A549 (cell line): ENCODE measurements around the gene TNPO3. TPM values are rescaled to one million over a fixed set of nuclear protein-coding genes. Genes with fewer than 3 reads are reported as not detected.

ENCODE experiments used
- ATAC-seq, 2 experiments: fragments of 200-7000 bp in 1 of 2; fragments of >200 bp in 1 of 2; cut with Nextera tagmentation in 1 of 2; cut with Tn5 transposase in 1 of 2; 3 replicates each; pipeline versions ENCODE4 v1.8.0 to v1.9.1; 2018 to 2020; ENCODE audit warnings: mild to moderate bottlenecking in 1 of 2, moderate library complexity in 1 of 2
- CTCF ChIA-PET: fragments of 300-600 bp; sonication (Branson Sonifier 250); formaldehyde crosslinking; extraction: SDS; loops from one replicate; lab custom pipeline; 2021; ENCODE audit warnings: antibody characterized with exemption, inconsistent platforms; lab: Yijun Ruan, JAX
- POLR2A ChIA-PET: fragments of 350-600 bp; formaldehyde crosslinking; extraction: SDS; loops from one replicate; lab custom pipeline; 2021; ENCODE audit warnings: antibody characterized with exemption, inconsistent platforms; lab: Yijun Ruan, JAX
- DNase-seq, 2 experiments: peaks; one replicate each; pipeline versions ENCODE4 v3.0.0 to v3.0.0-alpha.2; 2011 to 2016; ENCODE audit warnings: low read depth in 1 of 2, low spot score in 1 of 2
- FAIRE-seq: peaks from 2 replicates; lab custom pipeline; 2011; peaks lifted over from hg19 to GRCh38; lab: Jason Lieb, UNC
- H3K27ac ChIP-seq, 2 experiments: fragments of >200 bp; sonication (Bioruptor Twin); formaldehyde crosslinking; 3 replicates each; pipeline ENCODE4 v1.5.1; 2016 to 2017
- H3K4me1 ChIP-seq: fragments of >200 bp; sonication (Bioruptor Twin); formaldehyde crosslinking; 3 replicates; pipeline ENCODE4 v1.6.1; 2016
- H3K4me2 ChIP-seq: fragments of >200 bp; sonication (Bioruptor Twin); formaldehyde crosslinking; 3 replicates; pipeline ENCODE4 v1.6.1; 2016
- H3K4me3 ChIP-seq: fragments of >200 bp; sonication (Bioruptor Twin); formaldehyde crosslinking; 3 replicates; pipeline ENCODE4 v1.5.1; 2016
- H3K9me3 ChIP-seq: fragments of >200 bp; sonication (Bioruptor Twin); formaldehyde crosslinking; 3 replicates; pipeline ENCODE4 v1.6.1; 2016
- CBX8 ChIP-seq: fragments of 200-600 bp; sonication (generic); IDR thresholded peaks from 2 replicates; pipeline ENCODE4 v1.6.1; 2016
- CEBPB ChIP-seq, 2 experiments: fragments of >200 bp in 1 of 2; sonication (Bioruptor Twin) in 1 of 2; formaldehyde crosslinking in 1 of 2; IDR thresholded peaks; 2 replicates each; pipeline ENCODE4 v1.6.1; 2012 to 2016
- CHD4 ChIP-seq: fragments of 200-600 bp; sonication (generic); IDR thresholded peaks from 2 replicates; pipeline ENCODE4 v1.6.1; 2016; ENCODE audit warnings: antibody characterized with exemption, mild to moderate bottlenecking, borderline replicate concordance
- EHF ChIP-seq: fragments of 250-450 bp; sonication (Bioruptor Pico); IDR thresholded peaks from 2 replicates; pipeline ENCODE4 v1.5.0; 2020; ENCODE audit warnings: mild to moderate bottlenecking
- EHMT2 ChIP-seq: fragments of 200-600 bp; sonication (generic); IDR thresholded peaks from 2 replicates; pipeline ENCODE4 v1.6.1; 2016; ENCODE audit warnings: antibody characterized with exemption, low read depth, mild to moderate bottlenecking, moderate library complexity
- ELK1 ChIP-seq: fragments of 150-350 bp; IDR thresholded peaks from 2 replicates; pipeline ENCODE4 v1.6.1; 2014; ENCODE audit warnings: low read depth, mild to moderate bottlenecking, low read length
- FOSL2 ChIP-seq, 2 experiments: fragments of 450-650 bp in 1 of 2; fragments of >200 bp in 1 of 2; sonication (Bioruptor Twin) in 1 of 2; formaldehyde crosslinking; IDR thresholded peaks; 2 replicates each; pipeline versions ENCODE4 v1.5.0 to v1.6.1; 2016 to 2020; ENCODE audit warnings: mild to moderate bottlenecking in 1 of 2, moderate library complexity in 1 of 2
- JUN ChIP-seq, 2 experiments: fragments of >200 bp; sonication (Bioruptor Twin); formaldehyde crosslinking; IDR thresholded peaks; 2 replicates in 1 of 2; 3 replicates in 1 of 2; pipeline ENCODE4 v1.6.1; 2016 to 2017
- KDM1A ChIP-seq: fragments of 200-600 bp; sonication (generic); IDR thresholded peaks from 2 replicates; pipeline ENCODE4 v1.6.1; 2016; ENCODE audit warnings: low read depth, mild to moderate bottlenecking
- MAFK ChIP-seq: fragments of 450-650 bp; IDR thresholded peaks from 2 replicates; pipeline ENCODE4 v1.6.1; 2014; ENCODE audit not compliant: partially characterized antibody
- MAX ChIP-seq: IDR thresholded peaks from 2 replicates; pipeline ENCODE4 v1.6.1; 2012
- PBX3 ChIP-seq: IDR thresholded peaks from 2 replicates; pipeline ENCODE4 v1.6.1; 2012
- POLR2A ChIP-seq: IDR thresholded peaks from 2 replicates; pipeline ENCODE4 v1.6.1; 2012; ENCODE audit warnings: mild to moderate bottlenecking, low read length
- RARB ChIP-seq: fragments of 250-450 bp; sonication (Bioruptor Pico); IDR thresholded peaks from 2 replicates; pipeline ENCODE4 v1.8.0; 2021; ENCODE audit warnings: mild to moderate bottlenecking, moderate library complexity
- RCOR1 ChIP-seq: fragments of 150-350 bp; IDR thresholded peaks from 2 replicates; pipeline ENCODE4 v1.6.1; 2014; ENCODE audit warnings: antibody characterized with exemption, low read length, low read depth
- REST ChIP-seq: fragments of 200-600 bp; sonication (generic); IDR thresholded peaks from 2 replicates; pipeline ENCODE4 v1.6.1; 2016; ENCODE audit warnings: antibody characterized with exemption, mild to moderate bottlenecking, moderate library complexity
- SREBF2 ChIP-seq: fragments of 450-650 bp; IDR thresholded peaks from 2 replicates; pipeline ENCODE4 v1.6.1; 2014; ENCODE audit warnings: mild to moderate bottlenecking, moderate library complexity
- TFCP2L1 ChIP-seq: fragments of 250-450 bp; sonication (Bioruptor Pico); IDR thresholded peaks from 2 replicates; pipeline ENCODE4 v1.5.0; 2021; ENCODE audit warnings: mild to moderate bottlenecking
- TP53 ChIP-seq: fragments of 250-450 bp; sonication (Bioruptor Pico); IDR thresholded peaks from 2 replicates; pipeline ENCODE4 v1.5.0; 2021; ENCODE audit warnings: mild to moderate bottlenecking, moderate library complexity
- USF2 ChIP-seq: fragments of 450-650 bp; IDR thresholded peaks from 2 replicates; pipeline ENCODE4 v1.6.1; 2014; ENCODE audit warnings: antibody characterized with exemption
- ZC3H11A ChIP-seq: fragments of 450-650 bp; IDR thresholded peaks from 2 replicates; pipeline ENCODE4 v1.6.1; 2014; ENCODE audit warnings: antibody characterized with exemption, mild to moderate bottlenecking
- ZNF302 ChIP-seq: fragments of 250-450 bp; sonication (Bioruptor Pico); IDR thresholded peaks from 2 replicates; pipeline ENCODE4 v1.9.0; 2021; ENCODE audit warnings: inconsistent platforms, mild to moderate bottlenecking, moderate library complexity
- WGBS: methylation state at CpG from one replicate; pipeline ENCODE4 v1.1.6; 2017; ENCODE audit errors: missing lambda C conversion rate; 5-methylcytosine and 5-hydroxymethylcytosine counted together
- polyA plus RNA-seq, 4 experiments: library from polyadenylated mRNA; depleted of rRNA in 3 of 4; stranded (reverse); fragments of >200 nt; fragmentation: RNase III in 1 of 4; extraction: RNeasy Plus Mini Kit Qiagen cat#74134 plus additional on column Dnase treatment in 1 of 4; gene quantifications; 2 replicates in 3 of 4; 3 replicates in 1 of 4; pipeline ENCODE4 v1.2.3, GENCODE V29; 2011 to 2017

TNPO3 gene
- polyA plus RNA-seq, 2 of the 4 experiments (the other 2 are of a cell fraction) = 43.2 to 66.9 TPM

- Histone ChIP-seq H3K4me2 (no peak overlapping the region), H3K27ac (no peak overlapping the region), H3K4me1 (no peaks in the 10 kb centered on the region), H3K4me3 (no peak overlapping the region), H3K9me3 (no peaks in the 10 kb centered on the region)
- CTCF ChIA-PET = interaction anchor here (1.0 to 3.2 kb wide), 3 partner anchors 30 to 1065 kb away, joined by 3 to 12 read pairs (median 3); no protein-coding TSS in a partner anchor
- no peak for FAIRE-seq
- no peak for ATAC-seq
- no peak for TF ChIP-seq EHF (CRISPR knock-in tag)
- TF ChIP-seq TP53 (CRISPR knock-in tag) = no peak
- TF ChIP-seq MAFK = no peak
- TF ChIP-seq MAX = no peak
- no peak for TF ChIP-seq KDM1A
- no peak for TF ChIP-seq POLR2A
- no peak for TF ChIP-seq SREBF2
- TF ChIP-seq ZNF302 (CRISPR knock-in tag) = no peak
- no peak for TF ChIP-seq FOSL2 (IDR thresholded peaks at IDR 0.05)
- no peak for TF ChIP-seq FOSL2 (CRISPR knock-in tag; IDR thresholded peaks at IDR 0.05)
- TF ChIP-seq RCOR1 = no peak
- no peak for TF ChIP-seq ELK1
- no peak for TF ChIP-seq TFCP2L1 (CRISPR knock-in tag)
- TF ChIP-seq, all 56 proteins: peak for 0
- POLR2A ChIA-PET = no interaction called here
- WGBS = 73% methylated on average over 4 of the region's 4 CpGs
- no peak for DNase-seq
These were observed 47.3 kb downstream of the TNPO3 start for GRCh38 chr7:129007572-129007971.

GRCh38 chr7:129006636-129007414 is 48.1 kb downstream of the TNPO3 start:
- FAIRE-seq (no peak), DNase-seq (no peak), ATAC-seq (no peak)
- Histone ChIP-seq H3K4me3 (no peak overlapping the region), H3K4me1 (no peaks in the 10 kb centered on the region), H3K4me2 (no peak overlapping the region), H3K9me3 (no peaks in the 10 kb centered on the region), H3K27ac (no peak overlapping the region)
- TF ChIP-seq KDM1A (0 out of 2 replicates have a peak, but pooled peaks have one; percentile 20), FOSL2 (IDR thresholded peaks at IDR 0.05) (no peak), FOSL2 (CRISPR knock-in tag; IDR thresholded peaks at IDR 0.05) (no peak)
- 78% methylated on average over 3 of the region's 3 CpGs for WGBS
- CTCF ChIA-PET = interaction anchor here (0.6 to 3.2 kb wide), 7 partner anchors 10 to 1066 kb away, joined by 3 to 12 read pairs (median 3); no protein-coding TSS in a partner anchor
- POLR2A ChIA-PET = no interaction called here

- WGBS = 89% methylated on average over 4 of the region's 4 CpGs
- POLR2A ChIA-PET = no interaction called here
These were observed 49.7 kb downstream of the TNPO3 start for GRCh38 chr7:129005186-129005585.

More at GRCh38 chr7:129005186-129005585, 49.7 kb downstream of the TNPO3 start:
- no peak for DNase-seq
- Histone ChIP-seq H3K4me3 (no peak overlapping the region), H3K4me2 (no peak overlapping the region), H3K27ac (no peak overlapping the region), H3K4me1 (no peaks in the 10 kb centered on the region), H3K9me3 (no peaks in the 10 kb centered on the region)
- no peak for TF ChIP-seq CBX8
- no peak for TF ChIP-seq JUN (IDR thresholded peaks at IDR 0.05)
- TF ChIP-seq RARB (CRISPR knock-in tag) = no peak
- TF ChIP-seq REST = no peak
- no peak for TF ChIP-seq USF2
- no peak for TF ChIP-seq PBX3
- TF ChIP-seq ZC3H11A = no peak
- no peak for TF ChIP-seq EHMT2
- TF ChIP-seq POLR2A = no peak
- no peak for TF ChIP-seq CEBPB (IDR thresholded peaks at IDR 0.05)
- TF ChIP-seq TP53 (CRISPR knock-in tag) = no peak
- no peak for TF ChIP-seq CHD4
- TF ChIP-seq MAFK = no peak
- CTCF ChIA-PET = interaction anchor here (0.6 to 3.2 kb wide), 4 partner anchors 12 to 1432 kb away, joined by 3 to 12 read pairs (median 4); no protein-coding TSS in a partner anchor
- ATAC-seq = no peak
- no peak for FAIRE-seq
